Stimulated activated memory B cell treated with anti-CD40 and anti-IgM and Interleukin-4, amounts not matched to agents 10 μg/mL and 1 μg/mL and 100 μg/mL, for 72 hours (primary cell): ENCODE results near the gene BTLA.
"Not testable (repeated sequence)": the region's sequence is repeated elsewhere in the genome, so short reads cannot be mapped to it uniquely, and the experiment has no call there.

Source experiments
- ATAC-seq: fragments of 150-1000 bp; cut with Tn5 transposase; 2 replicates; pipeline ENCODE4 v1.10.0; 2021
- H3K27ac Mint-ChIP-seq: one replicate; pipeline ENCODE4 v1.8.0; 2022; ENCODE audit warnings: mild to moderate bottlenecking, mixed read lengths
- H3K27me3 Mint-ChIP-seq: one replicate; pipeline ENCODE4 v1.8.0; 2022; ENCODE audit warnings: mixed read lengths
- H3K36me3 Mint-ChIP-seq: one replicate; pipeline ENCODE4 v1.8.0; 2022; ENCODE audit warnings: mixed read lengths
- H3K4me1 Mint-ChIP-seq: one replicate; pipeline ENCODE4 v1.8.0; 2022; ENCODE audit warnings: mixed read lengths
- H3K4me3 Mint-ChIP-seq: one replicate; pipeline ENCODE4 v1.8.0; 2022; ENCODE audit warnings: mild to moderate bottlenecking, moderate library complexity, mixed read lengths
- H3K9me3 Mint-ChIP-seq: one replicate; pipeline ENCODE4 v1.8.0; 2022; ENCODE audit warnings: mixed read lengths

BTLA gene

GRCh38 chr3:112503304-112503972 lies 4.2 kb upstream of the BTLA start:
- Mint-ChIP-seq H3K36me3 (no peaks in the 10 kb centered on the region), H3K9me3 (no peaks in the 10 kb centered on the region), H3K27me3 (no peaks in the 10 kb centered on the region), H3K4me1 (peaks cover 65% of the 10 kb centered on the region), H3K4me3 (no peak overlapping the region), H3K27ac (peak overlapping the region; percentile 68)
- ATAC-seq: no peak

GRCh38 chr3:112500621-112501020 lies 1.3 kb upstream of the BTLA start:
- no peaks in the 10 kb centered on the region for H3K36me3 Mint-ChIP-seq
- peak overlapping the region; percentile 97 for H3K27ac Mint-ChIP-seq
- no peak for ATAC-seq
- peaks cover 62% of the 10 kb centered on the region for H3K4me1 Mint-ChIP-seq
- H3K4me3 Mint-ChIP-seq: no peak overlapping the region
- H3K27me3 Mint-ChIP-seq: no peaks in the 10 kb centered on the region
- H3K9me3 Mint-ChIP-seq: no peaks in the 10 kb centered on the region

GRCh38 chr3:112497897-112498548 lies 1.2 kb downstream of the BTLA start:
- peak; percentile 49 for ATAC-seq
- Mint-ChIP-seq H3K9me3 (peaks cover 5% of the 10 kb centered on the region), H3K27me3 (no peaks in the 10 kb centered on the region), H3K36me3 (peaks cover 13% of the 10 kb centered on the region), H3K4me3 (peak overlapping the region; percentile 95), H3K27ac (peak overlapping the region; percentile 97), H3K4me1 (peaks cover 65% of the 10 kb centered on the region)

GRCh38 chr3:112496366-112497067 lies 2.8 kb downstream of the BTLA start:
- Mint-ChIP-seq H3K27ac (peak overlapping the region; percentile 97), H3K27me3 (no peaks in the 10 kb centered on the region), H3K4me3 (peak overlapping the region; percentile 85), H3K4me1 (peaks cover 77% of the 10 kb centered on the region), H3K36me3 (peaks cover 13% of the 10 kb centered on the region), H3K9me3 (peaks cover 5% of the 10 kb centered on the region)
- ATAC-seq: no peak

GRCh38 chr3:112494448-112494767 lies 4.9 kb downstream of the BTLA start:
- peaks cover 84% of the 10 kb centered on the region for H3K4me1 Mint-ChIP-seq
- H3K4me3 Mint-ChIP-seq: peak overlapping the region; percentile 46
- H3K9me3 Mint-ChIP-seq, ATAC-seq, H3K27me3 Mint-ChIP-seq: not testable (repeated sequence)
- H3K36me3 Mint-ChIP-seq: peaks cover 17% of the 10 kb centered on the region
- H3K27ac Mint-ChIP-seq: peak overlapping the region; percentile 97

GRCh38 chr3:112492124-112492523 lies 7.1 kb downstream of the BTLA start:
- Mint-ChIP-seq H3K4me3 (no peak overlapping the region), H3K4me1 (peaks cover 93% of the 10 kb centered on the region), H3K27ac (peak overlapping the region; percentile 97)

GRCh38 chr3:112491373-112491772 lies 7.9 kb downstream of the BTLA start:
- no peak for ATAC-seq
- peaks cover 33% of the 10 kb centered on the region for H3K36me3 Mint-ChIP-seq
- H3K4me1 Mint-ChIP-seq: peaks cover 87% of the 10 kb centered on the region
- peak overlapping the region; percentile 51 for H3K4me3 Mint-ChIP-seq
- peaks cover 5% of the 10 kb centered on the region for H3K9me3 Mint-ChIP-seq
- no peaks in the 10 kb centered on the region for H3K27me3 Mint-ChIP-seq
- H3K27ac Mint-ChIP-seq: peak overlapping the region; percentile 97

More at GRCh38 chr3:112492124-112492523, 7.1 kb downstream of the BTLA start:
- Mint-ChIP-seq H3K27me3 (no peaks in the 10 kb centered on the region), H3K36me3 (peaks cover 33% of the 10 kb centered on the region), H3K9me3 (peaks cover 5% of the 10 kb centered on the region)
- ATAC-seq: no peak

GRCh38 chr3:112489674-112490479 lies 9.4 kb downstream of the BTLA start:
- no peaks in the 10 kb centered on the region for H3K27me3 Mint-ChIP-seq
- peaks cover 33% of the 10 kb centered on the region for H3K36me3 Mint-ChIP-seq
- no peak for ATAC-seq
- peak overlapping the region; percentile 55 for H3K4me3 Mint-ChIP-seq
- H3K27ac Mint-ChIP-seq: peak overlapping the region; percentile 97
- peaks cover 72% of the 10 kb centered on the region for H3K4me1 Mint-ChIP-seq
- H3K9me3 Mint-ChIP-seq: peaks cover 5% of the 10 kb centered on the region

- H3K27me3 Mint-ChIP-seq: no peaks in the 10 kb centered on the region
- H3K36me3 Mint-ChIP-seq: peaks cover 37% of the 10 kb centered on the region
- no peak overlapping the region for H3K27ac Mint-ChIP-seq
- ATAC-seq: no peak
- no peak overlapping the region for H3K4me3 Mint-ChIP-seq
- peaks cover 2% of the 10 kb centered on the region for H3K9me3 Mint-ChIP-seq
- peaks cover 71% of the 10 kb centered on the region for H3K4me1 Mint-ChIP-seq
These were observed 12.3 kb downstream of the BTLA start for GRCh38 chr3:112486811-112487505.

- Mint-ChIP-seq H3K9me3 (peaks cover 2% of the 10 kb centered on the region), H3K27me3 (no peaks in the 10 kb centered on the region), H3K36me3 (peaks cover 54% of the 10 kb centered on the region), H3K4me3 (no peak overlapping the region), H3K4me1 (peaks cover 71% of the 10 kb centered on the region), H3K27ac (peak overlapping the region; percentile 87)
- ATAC-seq: no peak
These were observed 14.9 kb downstream of the BTLA start for GRCh38 chr3:112484352-112484751.

GRCh38 chr3:112482675-112483074 lies 16.6 kb downstream of the BTLA start:
- peak; percentile 47 for ATAC-seq
- no peaks in the 10 kb centered on the region for H3K27me3 Mint-ChIP-seq
- peaks cover 69% of the 10 kb centered on the region for H3K4me1 Mint-ChIP-seq
- H3K4me3 Mint-ChIP-seq: peak overlapping the region; percentile 47
- peak overlapping the region; percentile 87 for H3K27ac Mint-ChIP-seq
- H3K36me3 Mint-ChIP-seq: peaks cover 51% of the 10 kb centered on the region
- H3K9me3 Mint-ChIP-seq: peaks cover 2% of the 10 kb centered on the region

GRCh38 chr3:112481302-112481721 lies 18.0 kb downstream of the BTLA start:
- peak overlapping the region; percentile 87 for H3K27ac Mint-ChIP-seq
- H3K4me3 Mint-ChIP-seq: peak overlapping the region; percentile 13

GRCh38 chr3:112477891-112478290 lies 21.4 kb downstream of the BTLA start:
- Mint-ChIP-seq H3K4me1 (peaks cover 74% of the 10 kb centered on the region), H3K36me3 (peaks cover 62% of the 10 kb centered on the region), H3K27ac (peak overlapping the region; percentile 69), H3K9me3 (no peaks in the 10 kb centered on the region), H3K4me3 (no peak overlapping the region), H3K27me3 (no peaks in the 10 kb centered on the region)
- ATAC-seq: no peak

More at GRCh38 chr3:112481302-112481721, 18.0 kb downstream of the BTLA start:
- peaks cover 62% of the 10 kb centered on the region for H3K36me3 Mint-ChIP-seq
- ATAC-seq: peak; percentile 57
- H3K4me1 Mint-ChIP-seq: peaks cover 70% of the 10 kb centered on the region
- H3K27me3 Mint-ChIP-seq: no peaks in the 10 kb centered on the region
- peaks cover 2% of the 10 kb centered on the region for H3K9me3 Mint-ChIP-seq

GRCh38 chr3:112476346-112476745 lies 22.9 kb downstream of the BTLA start:
- Mint-ChIP-seq H3K36me3 (peaks cover 64% of the 10 kb centered on the region), H3K4me3 (no peak overlapping the region), H3K4me1 (peaks cover 74% of the 10 kb centered on the region)

More at GRCh38 chr3:112476346-112476745, 22.9 kb downstream of the BTLA start:
- ATAC-seq: no peak
- Mint-ChIP-seq H3K27ac (peak overlapping the region; percentile 64), H3K27me3 (no peaks in the 10 kb centered on the region), H3K9me3 (no peaks in the 10 kb centered on the region)
